Stimulated activated CD8-positive, alpha-beta memory T cell treated with anti-CD3 and anti-CD28 coated beads, Interleukin-12 subunit alpha, Interleukin-12 subunit beta, amount 100 ng/mL, for 4 hours (primary cell): ENCODE measurements around the gene TMEM18.

Experiments used
- DNase-seq: peaks from one replicate; pipeline ENCODE4 v3.0.0-alpha.2; 2020; ENCODE audit warnings: low read depth

Gene TMEM18

GRCh38 chr2:618005-618404 is 59.2 kb downstream of the TMEM18 start:
- DNase-seq = no peak
